Coronary artery (tissue), 2 donors: ENCODE results near the gene SLC12A1.

Experiments used
- DNase-seq: peaks from one replicate; pipeline ENCODE4 v3.0.0-alpha.2; 2017; ENCODE audit warnings: low spot score
- H3K27ac ChIP-seq, 2 donors: fragments of 200-600 bp; sonication (generic); one replicate each; pipeline ENCODE4 v1.5.1; 2016 to 2019
- H3K4me3 ChIP-seq: fragments of 200-600 bp; sonication (generic); 2 replicates; pipeline ENCODE4 v1.5.1; 2016; ENCODE audit warnings: mild to moderate bottlenecking, moderate library complexity
- CTCF ChIP-seq: fragments of 200-600 bp; sonication (generic); IDR thresholded peaks from one replicate; pipeline ENCODE4 v1.5.1; 2019; ENCODE audit warnings: antibody characterized with exemption

SLC12A1 gene

GRCh38 chr15:48253172-48253571 is 47.1 kb downstream of the SLC12A1 start:
- no peak for DNase-seq

GRCh38 chr15:48265135-48265534 is 59.0 kb downstream of the SLC12A1 start:
- no peak for DNase-seq
- Histone ChIP-seq H3K27ac (no peak overlapping the region), H3K4me3 (no peak overlapping the region)
- TF ChIP-seq CTCF = no peak

More at GRCh38 chr15:48253172-48253571, 47.1 kb downstream of the SLC12A1 start:
- H3K4me3 ChIP-seq = no peak overlapping the region
- TF ChIP-seq CTCF = no peak
- no peak overlapping the region for H3K27ac ChIP-seq

GRCh38 chr15:48266024-48266689 is 60.1 kb downstream of the SLC12A1 start:
- no peak for DNase-seq
- Histone ChIP-seq H3K4me3 (no peak overlapping the region), H3K27ac (no peak overlapping the region)
- no peak for TF ChIP-seq CTCF

GRCh38 chr15:48267766-48268165 is 61.7 kb downstream of the SLC12A1 start:
- DNase-seq = no peak
- TF ChIP-seq CTCF = no peak
- Histone ChIP-seq H3K4me3 (no peak overlapping the region), H3K27ac (no peak overlapping the region)

- DNase-seq = no peak
- no peak overlapping the region for H3K4me3 ChIP-seq
- no peak overlapping the region for H3K27ac ChIP-seq
- no peak for TF ChIP-seq CTCF
Observed at GRCh38 chr15:48273049-48273448, 66.9 kb downstream of the SLC12A1 start.

- Histone ChIP-seq H3K27ac (no peak overlapping the region), H3K4me3 (no peak overlapping the region)
- no peak for DNase-seq
- TF ChIP-seq CTCF = no peak
Observed at GRCh38 chr15:48278666-48279065, 72.6 kb downstream of the SLC12A1 start.

GRCh38 chr15:48279608-48280007 is 73.5 kb downstream of the SLC12A1 start:
- no peak overlapping the region for H3K4me3 ChIP-seq
- H3K27ac ChIP-seq = no peak overlapping the region
- DNase-seq = no peak
- no peak for TF ChIP-seq CTCF
